Measurements from ENCODE around the gene HAPSTR1. TPM values are rescaled to one million over a fixed set of nuclear protein-coding genes. Genes with fewer than 3 reads are reported as not detected.
A peak's percentile ranks its signal among the peaks of the same experiment; 100 is the strongest.

The HAPSTR1 gene
- total and polyA plus RNA-seq, 8 donors, result 6.0 to 35.5 (median 21.1) TPM

DNA sequence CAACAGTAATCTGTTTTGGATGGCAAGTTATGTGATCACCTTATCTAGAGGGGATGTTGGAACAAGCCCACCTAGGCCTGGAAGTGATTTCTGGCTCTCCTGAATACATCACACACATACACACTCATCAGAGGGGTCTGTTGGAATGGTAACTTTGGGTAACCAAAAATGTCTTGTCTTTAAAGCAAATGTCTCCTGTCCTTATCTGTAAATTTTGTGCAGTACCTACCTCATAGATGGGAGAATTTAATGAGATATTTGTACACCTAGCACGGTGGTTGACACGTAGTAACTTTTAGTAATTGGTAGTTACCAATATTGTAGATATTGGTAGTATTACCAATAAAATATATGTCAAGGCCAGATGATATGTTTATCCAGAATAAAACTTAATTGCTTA, 24.7 kb downstream of the HAPSTR1 start:
- H3K4me1 ChIP-seq, result peaks cover 24 to 42% (median 34%) of the 10 kb centered on the region in 3 donors
- FAIRE-seq (no peak), DNase-seq (no peak), ATAC-seq (no peak)
- H3K4me3 ChIP-seq, result no peak overlapping the region
- no peak overlapping the region for H3K27ac ChIP-seq
- TF ChIP-seq, protein P1, sequence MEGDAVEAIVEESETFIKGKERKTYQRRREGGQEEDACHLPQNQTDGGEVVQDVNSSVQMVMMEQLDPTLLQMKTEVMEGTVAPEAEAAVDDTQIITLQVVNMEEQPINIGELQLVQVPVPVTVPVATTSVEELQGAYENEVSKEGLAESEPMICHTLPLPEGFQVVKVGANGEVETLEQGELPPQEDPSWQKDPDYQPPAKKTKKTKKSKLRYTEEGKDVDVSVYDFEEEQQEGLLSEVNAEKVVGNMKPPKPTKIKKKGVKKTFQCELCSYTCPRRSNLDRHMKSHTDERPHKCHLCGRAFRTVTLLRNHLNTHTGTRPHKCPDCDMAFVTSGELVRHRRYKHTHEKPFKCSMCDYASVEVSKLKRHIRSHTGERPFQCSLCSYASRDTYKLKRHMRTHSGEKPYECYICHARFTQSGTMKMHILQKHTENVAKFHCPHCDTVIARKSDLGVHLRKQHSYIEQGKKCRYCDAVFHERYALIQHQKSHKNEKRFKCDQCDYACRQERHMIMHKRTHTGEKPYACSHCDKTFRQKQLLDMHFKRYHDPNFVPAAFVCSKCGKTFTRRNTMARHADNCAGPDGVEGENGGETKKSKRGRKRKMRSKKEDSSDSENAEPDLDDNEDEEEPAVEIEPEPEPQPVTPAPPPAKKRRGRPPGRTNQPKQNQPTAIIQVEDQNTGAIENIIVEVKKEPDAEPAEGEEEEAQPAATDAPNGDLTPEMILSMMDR (IDR thresholded peaks at IDR 0.05), result no peak
- 96 to 98% methylated on average over 2 of the region's 2 CpGs for WGBS, 2 donors
- intact Hi-C loops (cut with DNase I), result no loop called here
- H3K27me3 ChIP-seq, result no peaks in the 10 kb centered on the region
- peaks cover 0 to 13% (median 4%) of the 10 kb centered on the region in 3 donors for H3K36me3 ChIP-seq
- no peaks in the 10 kb centered on the region for H3K9me3 ChIP-seq

DNA sequence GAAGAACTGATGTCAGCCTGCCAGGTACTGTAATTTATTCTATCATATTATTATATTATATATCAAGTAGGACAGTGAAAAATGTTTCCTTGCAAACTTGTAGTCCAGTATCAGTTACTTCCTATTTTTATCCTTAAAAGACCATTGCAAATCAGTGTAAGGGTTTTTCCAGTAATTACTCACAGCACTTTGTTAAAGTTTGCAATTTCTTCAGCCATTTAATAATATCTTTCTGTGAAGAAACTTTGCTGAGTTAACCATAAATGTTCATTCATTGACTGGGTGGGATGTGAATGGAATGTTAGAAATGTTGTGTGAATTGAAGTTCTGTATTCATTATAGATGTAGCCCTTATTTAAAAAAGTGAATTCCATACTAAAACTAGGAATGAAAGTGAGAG, 26.7 kb downstream of the HAPSTR1 start:
- FAIRE-seq (no peak), ATAC-seq (no peak), DNase-seq (no peak)
- Histone ChIP-seq H3K4me1 (peaks cover 12 to 22% (median 14%) of the 10 kb centered on the region in 3 donors), H3K4me3 (no peak overlapping the region), H3K9me3 (no peaks in the 10 kb centered on the region), H3K36me3 (peaks cover 0 to 13% (median 4%) of the 10 kb centered on the region in 3 donors), H3K27ac (no peak overlapping the region), H3K27me3 (no peaks in the 10 kb centered on the region)
- TF ChIP-seq, protein P1 (IDR thresholded peaks at IDR 0.05), result no peak
- intact Hi-C loops (cut with DNase I), result no loop called here

DNA sequence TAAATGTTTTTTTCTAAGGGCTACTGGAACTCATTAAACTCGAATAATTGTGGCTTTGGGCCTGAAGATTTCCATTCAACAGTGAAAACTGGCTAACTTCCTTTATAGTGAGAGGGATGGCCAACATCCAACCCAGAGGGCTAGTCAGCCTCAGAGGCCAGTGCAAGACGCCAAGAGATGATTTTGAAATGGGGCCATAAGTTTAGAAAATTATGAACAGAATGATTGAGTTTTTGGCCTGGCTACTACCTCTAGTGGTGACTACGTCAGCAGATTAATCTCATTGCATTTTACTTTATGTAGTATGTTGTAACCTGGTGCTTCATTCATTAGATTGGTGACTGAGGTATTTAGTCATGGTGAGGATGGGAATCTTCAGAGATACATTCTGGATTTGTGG, 28.4 kb downstream of the HAPSTR1 start:
- intact Hi-C loops (cut with DNase I), result no loop called here
- DNase-seq (no peak), FAIRE-seq (no peak), ATAC-seq (peak in 2 of 4 donors; percentile 21 to 23)
- no peaks in the 10 kb centered on the region for H3K27me3 ChIP-seq
- no peak overlapping the region for H3K4me3 ChIP-seq
- H3K9me3 ChIP-seq, result no peaks in the 10 kb centered on the region
- WGBS, 2 donors, result 42 to 46% methylated on average over 3 of the region's 3 CpGs
- H3K4me1 ChIP-seq, result peaks cover 0 to 14% (median under 1%) of the 10 kb centered on the region in 3 donors
- H3K36me3 ChIP-seq, result peaks cover 0 to 13% (median 4%) of the 10 kb centered on the region in 3 donors
- no peak overlapping the region for H3K27ac ChIP-seq
- TF ChIP-seq, protein P1 (IDR thresholded peaks at IDR 0.05), result no peak

DNA sequence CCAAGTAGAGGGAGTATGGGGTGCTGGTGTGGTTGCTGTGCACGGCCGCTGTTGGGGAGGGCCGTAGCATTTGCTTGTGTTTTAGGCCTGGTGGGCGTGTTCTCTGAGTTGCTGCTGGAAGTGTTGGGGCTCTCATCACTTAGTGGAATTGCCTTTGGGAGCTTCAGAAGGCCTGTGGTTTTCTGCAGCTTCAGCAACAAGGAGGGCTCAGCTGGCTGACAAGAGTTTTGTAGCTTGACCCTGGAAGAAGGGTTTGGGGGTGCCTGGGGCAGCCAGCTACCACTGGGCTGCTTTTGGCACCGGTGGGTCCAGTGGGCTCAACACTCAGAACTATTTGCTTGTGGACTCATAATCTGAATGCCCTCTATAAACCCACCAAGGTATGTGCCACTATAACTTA, 30.9 kb downstream of the HAPSTR1 start:
- Histone ChIP-seq H3K36me3 (peaks cover 0 to 7% (median 0%) of the 10 kb centered on the region in 3 donors), H3K27ac (no peak overlapping the region), H3K27me3 (no peaks in the 10 kb centered on the region), H3K4me1 (peaks cover 0 to 9% (median 0%) of the 10 kb centered on the region in 3 donors), H3K4me3 (no peak overlapping the region), H3K9me3 (no peaks in the 10 kb centered on the region)
- 92% methylated on average over 5 of the region's 5 CpGs for WGBS, 2 donors
- no peak for DNase-seq
- no peak for ATAC-seq
- no peak for FAIRE-seq
- TF ChIP-seq, protein P1 (IDR thresholded peaks at IDR 0.05), result no peak
- intact Hi-C loops (cut with DNase I), result no loop called here

DNA sequence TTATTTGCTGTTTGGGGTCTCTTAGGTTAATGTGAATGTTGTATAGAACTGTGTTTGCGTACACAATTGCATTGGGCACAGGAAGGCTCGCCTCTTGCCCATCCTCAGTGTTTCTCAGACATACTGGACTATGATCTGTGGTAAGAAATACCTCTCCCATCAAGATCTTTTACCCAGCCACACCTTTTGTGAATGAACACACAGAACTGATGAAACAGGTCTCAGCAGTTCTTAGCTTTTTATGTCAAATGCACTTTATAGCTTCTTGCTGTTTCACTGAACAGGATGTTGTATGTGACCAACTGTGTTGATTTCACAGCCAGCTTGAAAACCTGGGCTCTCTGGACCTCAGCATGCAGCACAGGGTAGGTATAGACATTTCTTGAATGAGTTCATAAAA, 31.5 kb downstream of the HAPSTR1 start:
- ATAC-seq (no peak), DNase-seq (no peak), FAIRE-seq (no peak)
- intact Hi-C loops (cut with DNase I), result no loop called here
- Histone ChIP-seq H3K4me1 (peaks cover 0 to 9% (median 0%) of the 10 kb centered on the region in 3 donors), H3K4me3 (no peak overlapping the region), H3K9me3 (no peaks in the 10 kb centered on the region), H3K27ac (no peak overlapping the region), H3K27me3 (no peaks in the 10 kb centered on the region), H3K36me3 (peaks cover 0 to under 1% (median 0%) of the 10 kb centered on the region in 3 donors)
- TF ChIP-seq, protein P1 (IDR thresholded peaks at IDR 0.05), result no peak
- 71 to 99% methylated on average over 2 of the region's 2 CpGs for WGBS, 2 donors

All from pancreas (tissue), 10 donors.